Activated CD4-positive, alpha-beta memory T cell treated with anti-CD3 and anti-CD28 coated beads, Interleukin-2, amount 10 ng/mL, durations not matched to agents 7 days and 5 days (primary cell): Measurements from ENCODE around the gene FRMD3. TPM values are rescaled to one million over a fixed set of nuclear protein-coding genes. Genes with fewer than 3 reads are reported as not detected.
"Not testable (repeated sequence)": the region's sequence is repeated elsewhere in the genome, so short reads cannot be mapped to it uniquely, and the experiment has no call there.

Source experiments
- CTCF ChIA-PET: fragments of 350-600 bp; sonication (Branson Sonifier 250); formaldehyde crosslinking; loops from one replicate; lab custom pipeline; 2021; ENCODE audit warnings: antibody characterized with exemption, inconsistent platforms; lab: Charles Lee
- POLR2A ChIA-PET: fragments of 350-600 bp; sonication (Branson Sonifier 250); formaldehyde crosslinking; loops from one replicate; lab custom pipeline; 2021; ENCODE audit warnings: antibody characterized with exemption; lab: Charles Lee
- DNase-seq: peaks from one replicate; pipeline ENCODE4 v3.0.0-alpha.2; 2020
- H3K27ac Mint-ChIP-seq: one replicate; pipeline ENCODE4 v1.8.0; 2021; ENCODE audit warnings: mild to moderate bottlenecking, mixed read lengths
- H3K27me3 Mint-ChIP-seq: one replicate; pipeline ENCODE4 v1.8.0; 2021; ENCODE audit warnings: mixed read lengths
- H3K36me3 Mint-ChIP-seq: one replicate; pipeline ENCODE4 v1.8.0; 2021; ENCODE audit warnings: low read depth, mixed read lengths
- H3K4me1 Mint-ChIP-seq: one replicate; pipeline ENCODE4 v1.8.0; 2021; ENCODE audit warnings: mixed read lengths
- H3K4me3 Mint-ChIP-seq: one replicate; pipeline ENCODE4 v1.8.0; 2021; ENCODE audit warnings: mild to moderate bottlenecking, mixed read lengths
- H3K9me3 Mint-ChIP-seq: one replicate; pipeline ENCODE4 v1.8.0; 2021; ENCODE audit warnings: mixed read lengths
- total RNA-seq, 2 experiments: library from RNA; stranded (reverse); gene quantifications; one replicate each; pipeline ENCODE4 v1.2.3, GENCODE V29; 2021

Gene FRMD3
- total RNA-seq, 2 experiments from 2014 or later = 0.23 to 0.30 TPM

DNA sequence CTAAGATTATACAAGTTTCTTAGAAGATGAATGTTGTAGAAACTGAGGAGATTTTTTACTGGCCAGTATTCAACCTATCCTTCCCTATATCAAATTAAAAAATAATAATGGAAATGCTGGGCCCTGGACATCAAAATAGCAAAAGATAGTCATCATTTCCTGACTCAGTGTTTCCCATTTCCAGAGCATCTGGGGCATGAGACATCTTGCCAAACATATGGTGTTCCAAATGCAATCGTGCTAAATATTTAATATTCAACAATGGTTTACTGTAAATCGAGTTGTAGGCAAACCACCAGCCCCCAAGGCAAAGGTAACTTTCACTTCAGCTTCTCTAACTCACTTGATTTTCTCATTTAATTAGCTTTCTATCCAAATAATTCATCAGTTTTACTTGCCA lies 152.9 kb downstream of the FRMD3 start:
- Mint-ChIP-seq H3K4me1 (no peaks in the 10 kb centered on the region), H3K36me3 (no peaks in the 10 kb centered on the region), H3K27me3 (no peaks in the 10 kb centered on the region), H3K27ac (no peak overlapping the region), H3K4me3 (no peak overlapping the region), H3K9me3 (peaks cover 7% of the 10 kb centered on the region)
- CTCF ChIA-PET = no interaction called here
- POLR2A ChIA-PET = no interaction called here
- no peak for DNase-seq

DNA sequence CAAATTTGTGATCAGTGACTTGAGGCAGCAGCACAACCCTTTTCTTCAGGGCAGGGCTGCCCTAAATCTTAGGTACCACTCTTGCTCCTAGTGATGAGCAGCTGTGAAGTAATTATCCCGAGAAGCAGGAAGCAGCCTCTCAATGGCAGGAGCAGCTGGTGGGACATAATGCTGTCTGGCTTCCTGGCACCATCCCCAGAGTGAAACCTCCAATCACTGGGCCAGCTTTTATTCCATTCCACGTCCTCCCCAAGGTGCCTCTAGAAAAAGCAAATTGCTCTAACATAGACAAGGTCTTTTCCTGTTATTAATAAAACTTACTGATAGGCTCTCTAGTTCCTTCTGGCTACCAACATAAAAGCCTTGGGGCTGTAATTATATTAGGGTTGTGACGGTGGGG lies 154.0 kb downstream of the FRMD3 start:
- no peak overlapping the region for H3K27ac Mint-ChIP-seq
- H3K27me3 Mint-ChIP-seq = no peaks in the 10 kb centered on the region
- no peak for DNase-seq
- no peaks in the 10 kb centered on the region for H3K36me3 Mint-ChIP-seq
- POLR2A ChIA-PET = no interaction called here
- no peaks in the 10 kb centered on the region for H3K4me1 Mint-ChIP-seq
- H3K4me3 Mint-ChIP-seq = no peak overlapping the region
- peaks cover 7% of the 10 kb centered on the region for H3K9me3 Mint-ChIP-seq
- CTCF ChIA-PET = no interaction called here

DNA sequence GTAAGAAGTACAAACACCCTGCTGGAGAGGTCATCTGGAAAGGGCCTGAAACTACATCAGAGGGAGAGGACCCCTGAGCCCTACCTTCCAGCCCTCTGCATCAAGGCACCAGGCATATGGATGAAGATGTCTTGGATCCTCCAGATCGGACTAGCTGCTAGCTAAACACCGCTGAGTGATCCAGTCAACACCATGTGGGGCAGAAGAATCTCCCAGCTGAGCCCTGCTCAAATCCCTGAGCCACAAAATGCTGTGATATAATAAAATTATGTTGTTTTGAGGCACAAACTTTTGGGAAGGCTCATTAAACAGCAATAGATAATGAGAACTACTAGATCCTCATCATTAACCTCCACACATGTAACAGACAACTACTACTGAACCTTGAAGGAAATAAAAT lies 155.2 kb downstream of the FRMD3 start:
- Mint-ChIP-seq H3K27ac (no peak overlapping the region), H3K4me1 (no peaks in the 10 kb centered on the region), H3K27me3 (no peaks in the 10 kb centered on the region), H3K36me3 (no peaks in the 10 kb centered on the region), H3K9me3 (peaks cover 7% of the 10 kb centered on the region), H3K4me3 (no peak overlapping the region)
- ChIA-PET POLR2A (no interaction called here), CTCF (no interaction called here)
- DNase-seq = no peak

DNA sequence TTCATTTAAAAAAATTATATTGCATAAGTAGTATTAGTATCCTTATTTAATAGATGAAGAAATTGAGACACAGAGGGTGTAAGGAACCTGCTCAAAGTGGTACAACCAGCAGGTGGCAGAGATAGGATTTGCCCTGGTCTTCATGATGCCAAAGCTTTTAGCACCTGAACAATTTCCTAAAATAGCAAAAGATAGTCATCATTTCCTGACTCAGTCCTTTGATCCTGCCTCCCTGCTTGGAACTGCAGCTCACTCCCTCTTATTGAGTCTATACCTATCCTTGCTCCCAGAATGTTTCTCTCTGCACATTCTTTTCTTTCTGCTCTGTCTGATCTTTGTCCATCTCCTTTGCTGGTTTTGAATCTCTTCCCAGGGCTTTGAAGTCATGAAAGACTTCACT lies 155.8 kb downstream of the FRMD3 start:
- no peak overlapping the region for H3K27ac Mint-ChIP-seq
- DNase-seq = no peak
- H3K27me3 Mint-ChIP-seq = no peaks in the 10 kb centered on the region
- no peaks in the 10 kb centered on the region for H3K36me3 Mint-ChIP-seq
- H3K4me1 Mint-ChIP-seq = no peaks in the 10 kb centered on the region
- no peak overlapping the region for H3K4me3 Mint-ChIP-seq
- ChIA-PET POLR2A (no interaction called here), CTCF (no interaction called here)
- peaks cover 7% of the 10 kb centered on the region for H3K9me3 Mint-ChIP-seq

DNA sequence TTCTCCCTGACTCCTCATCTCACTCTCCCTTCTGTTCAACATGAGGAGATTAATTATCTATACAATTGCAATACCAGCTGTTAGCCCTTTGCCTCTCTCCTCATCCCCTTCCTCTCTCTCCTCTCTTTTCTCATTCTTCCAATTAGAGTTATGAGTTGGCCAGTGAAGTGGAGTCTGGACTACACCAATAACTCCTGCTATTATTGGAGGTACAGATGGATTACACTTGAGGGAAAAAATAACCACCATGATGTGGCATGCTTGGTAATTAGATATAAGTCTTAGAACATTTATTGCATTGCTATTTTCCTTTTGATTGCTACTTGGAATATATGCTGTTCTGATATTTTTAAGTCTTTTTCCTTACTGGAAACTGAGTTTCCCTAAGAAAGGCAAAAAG lies 159.2 kb downstream of the FRMD3 start:
- Mint-ChIP-seq H3K9me3 (peaks cover 7% of the 10 kb centered on the region), H3K27ac (no peak overlapping the region), H3K27me3 (no peaks in the 10 kb centered on the region), H3K36me3 (no peaks in the 10 kb centered on the region), H3K4me1 (no peaks in the 10 kb centered on the region), H3K4me3 (no peak overlapping the region)
- POLR2A ChIA-PET = no interaction called here
- no peak for DNase-seq
- CTCF ChIA-PET = no interaction called here

DNA sequence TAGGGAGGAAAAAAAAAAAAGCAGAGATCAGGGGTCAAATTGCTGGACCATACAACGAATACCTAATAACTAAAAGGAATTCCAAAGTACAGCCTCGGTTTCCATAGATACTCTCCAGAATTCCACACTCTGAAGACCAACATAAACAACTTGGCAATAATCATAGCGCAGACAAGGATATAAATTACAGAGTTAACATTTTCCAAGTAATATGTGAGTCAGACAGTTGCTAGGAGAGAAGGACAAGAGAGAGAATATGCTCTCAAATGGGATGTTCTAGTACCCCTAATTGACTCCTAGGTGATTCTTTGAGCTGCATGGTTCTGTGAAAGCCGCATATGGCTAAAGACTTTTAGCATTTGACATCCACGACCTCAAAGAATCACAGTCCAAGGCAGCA lies 165.2 kb downstream of the FRMD3 start:
- no peaks in the 10 kb centered on the region for H3K4me1 Mint-ChIP-seq
- no peak for DNase-seq
- H3K27ac Mint-ChIP-seq = no peak overlapping the region
- H3K4me3 Mint-ChIP-seq = no peak overlapping the region
- H3K27me3 Mint-ChIP-seq = no peaks in the 10 kb centered on the region
- ChIA-PET CTCF (no interaction called here), POLR2A (no interaction called here)
- no peaks in the 10 kb centered on the region for H3K9me3 Mint-ChIP-seq
- H3K36me3 Mint-ChIP-seq = no peaks in the 10 kb centered on the region

DNA sequence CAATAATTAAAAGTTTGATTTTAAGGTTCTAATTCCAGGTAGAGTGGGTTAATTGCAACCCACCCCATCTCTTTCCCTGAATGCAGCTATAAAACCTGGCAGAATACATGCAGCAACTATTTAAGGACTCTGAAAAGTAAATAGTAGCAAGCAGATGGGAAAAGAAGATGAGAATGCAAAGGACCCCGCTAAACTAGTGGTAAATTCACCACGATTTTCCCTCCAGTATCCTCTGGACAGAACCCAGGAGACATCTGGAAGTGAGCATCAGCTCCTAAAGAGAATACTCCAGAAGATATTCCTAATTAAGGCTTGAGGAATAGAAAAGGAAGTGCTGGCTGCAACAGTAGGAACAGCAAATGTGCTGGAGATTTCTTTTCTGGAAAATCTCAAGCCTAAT lies 170.9 kb downstream of the FRMD3 start:
- Mint-ChIP-seq H3K27me3 (no peaks in the 10 kb centered on the region), H3K4me1 (no peaks in the 10 kb centered on the region), H3K27ac (no peak overlapping the region), H3K4me3 (no peak overlapping the region), H3K36me3 (no peaks in the 10 kb centered on the region), H3K9me3 (no peaks in the 10 kb centered on the region)
- ChIA-PET POLR2A (no interaction called here), CTCF (no interaction called here)
- no peak for DNase-seq

DNA sequence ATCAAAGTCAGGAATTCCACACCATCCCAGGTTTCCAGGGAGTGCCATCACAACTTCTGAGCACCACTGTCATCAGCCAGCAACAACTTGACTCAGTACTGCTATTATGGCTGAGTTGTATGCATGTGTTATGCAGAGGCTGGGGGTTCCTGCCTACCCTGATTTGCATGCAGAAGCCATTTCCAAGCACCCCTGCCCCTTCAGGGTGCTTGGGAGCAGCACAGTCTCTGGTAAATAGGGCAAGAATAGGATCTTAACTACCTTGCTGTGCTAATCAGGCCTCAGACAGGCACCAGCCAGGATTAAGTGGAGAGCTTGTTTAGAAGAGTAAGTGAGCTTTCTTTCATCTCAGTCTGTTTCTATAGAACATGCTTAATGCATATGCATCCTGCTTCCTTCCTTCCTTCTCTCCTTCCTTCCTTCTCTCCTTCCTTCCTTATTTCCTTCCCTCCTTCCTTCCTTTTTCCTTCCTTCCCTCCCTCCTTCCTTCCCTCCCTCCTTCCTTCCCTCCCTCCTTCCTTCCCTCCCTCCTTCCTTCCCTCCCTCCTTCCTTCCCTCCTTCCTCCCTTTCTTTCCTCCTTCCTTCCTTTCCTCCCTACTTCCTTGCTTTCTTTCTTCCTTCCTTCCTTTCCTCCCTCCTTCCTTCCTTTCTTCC lies 175.7 kb downstream of the FRMD3 start:
- POLR2A ChIA-PET = no interaction called here
- CTCF ChIA-PET = no interaction called here
- Mint-ChIP-seq H3K4me3 (no peak overlapping the region), H3K9me3 (no peaks in the 10 kb centered on the region), H3K27ac (no peak overlapping the region), H3K27me3 (no peaks in the 10 kb centered on the region), H3K36me3 (no peaks in the 10 kb centered on the region), H3K4me1 (no peaks in the 10 kb centered on the region)
- no peak for DNase-seq

DNA sequence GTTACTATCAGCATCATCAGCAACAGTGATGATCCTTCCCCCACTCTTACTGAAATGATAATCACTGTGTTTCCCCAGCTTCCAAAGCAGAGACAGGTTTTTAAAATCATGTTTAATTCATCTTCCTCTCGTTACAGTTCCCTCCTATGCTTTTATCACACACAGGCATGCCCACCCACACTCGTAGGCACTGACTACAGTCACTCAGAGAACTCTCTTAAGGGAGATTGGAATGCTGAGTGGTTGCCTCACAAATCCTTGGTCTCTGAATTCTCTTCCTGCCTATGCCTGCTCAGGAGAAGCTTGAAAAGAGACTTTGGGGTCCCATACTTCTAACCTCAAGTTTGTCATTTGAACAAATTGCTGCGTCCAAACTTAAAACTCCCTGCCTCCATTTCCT lies 179.2 kb downstream of the FRMD3 start:
- Mint-ChIP-seq H3K27ac (no peak overlapping the region), H3K9me3 (no peaks in the 10 kb centered on the region), H3K27me3 (no peaks in the 10 kb centered on the region), H3K4me1 (no peaks in the 10 kb centered on the region), H3K36me3 (no peaks in the 10 kb centered on the region), H3K4me3 (no peak overlapping the region)
- ChIA-PET POLR2A (no interaction called here), CTCF (no interaction called here)
- no peak for DNase-seq

DNA sequence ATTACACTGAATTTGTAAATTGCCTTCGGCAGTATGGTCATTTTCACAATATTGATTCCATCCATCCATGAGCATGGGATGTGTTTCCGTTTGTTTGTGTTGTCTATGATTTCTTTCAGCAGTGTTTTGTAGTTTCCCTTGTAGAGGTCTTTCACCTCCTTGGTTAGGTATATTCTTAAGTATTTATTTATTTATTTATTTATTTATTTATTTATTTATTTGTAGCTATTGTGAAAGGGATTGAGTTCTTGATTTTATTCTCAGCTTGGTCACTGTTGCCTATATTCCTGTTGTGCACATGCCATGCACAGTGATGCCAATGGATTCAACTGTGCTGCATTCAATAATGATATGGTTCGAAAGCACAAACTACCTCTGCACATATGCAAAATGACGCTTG lies 179.7 kb downstream of the FRMD3 start:
- H3K4me1 Mint-ChIP-seq, H3K27me3 Mint-ChIP-seq, CTCF ChIA-PET, H3K36me3 Mint-ChIP-seq, H3K4me3 Mint-ChIP-seq, H3K9me3 Mint-ChIP-seq, POLR2A ChIA-PET, DNase-seq, H3K27ac Mint-ChIP-seq: not testable (repeated sequence)

DNA sequence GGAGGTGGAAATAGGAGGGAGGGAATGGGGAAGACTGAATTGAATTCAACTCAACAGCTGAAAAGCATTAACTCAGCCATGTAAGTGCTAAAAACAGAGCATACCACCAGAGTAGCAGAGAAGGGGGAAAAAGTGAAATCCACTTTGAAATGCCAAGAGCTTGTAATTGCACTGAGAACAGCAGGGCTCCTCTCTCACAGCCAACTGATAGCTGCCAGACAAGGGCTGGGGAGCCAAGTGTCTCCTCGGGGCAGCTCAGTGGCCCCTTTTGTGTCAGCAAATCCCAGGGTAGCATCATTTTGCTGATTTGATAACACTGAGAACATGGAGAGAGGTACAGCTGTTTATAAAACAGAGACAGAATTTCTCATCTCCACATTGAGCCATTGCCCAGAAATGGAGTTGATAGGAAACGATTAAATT lies 182.5 kb downstream of the FRMD3 start:
- POLR2A ChIA-PET = no interaction called here
- DNase-seq = no peak
- H3K27ac Mint-ChIP-seq = no peak overlapping the region
- H3K36me3 Mint-ChIP-seq = no peaks in the 10 kb centered on the region
- H3K27me3 Mint-ChIP-seq = no peaks in the 10 kb centered on the region
- CTCF ChIA-PET = no interaction called here
- H3K9me3 Mint-ChIP-seq = no peaks in the 10 kb centered on the region
- H3K4me3 Mint-ChIP-seq = no peak overlapping the region
- H3K4me1 Mint-ChIP-seq = no peaks in the 10 kb centered on the region

DNA sequence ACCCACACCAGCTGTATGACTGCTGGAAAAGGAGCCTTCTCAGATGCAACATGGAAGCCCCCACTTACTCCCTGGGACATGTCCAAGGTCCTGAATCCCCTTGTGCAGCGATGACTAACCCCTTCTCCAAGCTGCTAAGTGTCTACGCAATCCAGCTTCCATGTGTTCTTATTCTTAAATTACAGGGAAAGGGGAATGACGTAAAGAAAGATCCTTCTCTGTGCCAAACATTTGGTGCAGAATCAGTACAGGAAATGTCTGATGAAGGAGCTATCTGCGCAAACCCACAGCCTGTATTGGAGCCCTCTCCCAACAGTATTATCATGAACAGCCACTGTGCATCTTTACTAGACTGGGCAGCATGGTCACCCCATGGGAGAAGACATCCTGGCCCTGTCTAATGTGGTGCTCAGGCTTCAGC lies 183.2 kb downstream of the FRMD3 start:
- Mint-ChIP-seq H3K9me3 (no peaks in the 10 kb centered on the region), H3K4me3 (no peak overlapping the region), H3K4me1 (no peaks in the 10 kb centered on the region), H3K36me3 (no peaks in the 10 kb centered on the region), H3K27ac (no peak overlapping the region), H3K27me3 (no peaks in the 10 kb centered on the region)
- no peak for DNase-seq
- ChIA-PET POLR2A (no interaction called here), CTCF (no interaction called here)

DNA sequence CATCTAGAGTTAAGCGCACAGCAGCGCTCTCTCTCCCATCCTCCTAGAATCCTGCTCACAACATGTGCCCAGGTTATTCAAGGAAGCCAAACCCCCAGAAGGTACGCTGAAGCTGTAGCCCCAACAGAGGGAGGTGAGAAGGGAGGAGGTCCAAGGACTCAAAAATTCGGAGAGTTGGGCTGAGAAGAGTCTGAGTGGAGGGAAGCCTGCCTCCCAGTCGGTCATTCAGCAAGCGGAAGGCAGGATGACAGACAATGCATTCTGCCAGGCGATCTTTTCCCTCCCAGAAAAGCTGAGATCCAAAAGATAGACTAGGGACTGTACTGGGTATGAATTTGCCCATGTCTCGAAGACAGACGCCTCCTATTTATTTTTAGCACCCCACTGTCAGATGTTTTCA lies 189.2 kb downstream of the FRMD3 start:
- Mint-ChIP-seq H3K27ac (no peak overlapping the region), H3K36me3 (no peaks in the 10 kb centered on the region), H3K4me1 (no peaks in the 10 kb centered on the region), H3K27me3 (no peaks in the 10 kb centered on the region), H3K4me3 (no peak overlapping the region), H3K9me3 (no peaks in the 10 kb centered on the region)
- CTCF ChIA-PET = interaction anchor here (2.6 kb wide), 1 partner anchor 14 kb away, joined by 10 read pairs; no protein-coding TSS in a partner anchor
- DNase-seq = no peak
- POLR2A ChIA-PET = no interaction called here

DNA sequence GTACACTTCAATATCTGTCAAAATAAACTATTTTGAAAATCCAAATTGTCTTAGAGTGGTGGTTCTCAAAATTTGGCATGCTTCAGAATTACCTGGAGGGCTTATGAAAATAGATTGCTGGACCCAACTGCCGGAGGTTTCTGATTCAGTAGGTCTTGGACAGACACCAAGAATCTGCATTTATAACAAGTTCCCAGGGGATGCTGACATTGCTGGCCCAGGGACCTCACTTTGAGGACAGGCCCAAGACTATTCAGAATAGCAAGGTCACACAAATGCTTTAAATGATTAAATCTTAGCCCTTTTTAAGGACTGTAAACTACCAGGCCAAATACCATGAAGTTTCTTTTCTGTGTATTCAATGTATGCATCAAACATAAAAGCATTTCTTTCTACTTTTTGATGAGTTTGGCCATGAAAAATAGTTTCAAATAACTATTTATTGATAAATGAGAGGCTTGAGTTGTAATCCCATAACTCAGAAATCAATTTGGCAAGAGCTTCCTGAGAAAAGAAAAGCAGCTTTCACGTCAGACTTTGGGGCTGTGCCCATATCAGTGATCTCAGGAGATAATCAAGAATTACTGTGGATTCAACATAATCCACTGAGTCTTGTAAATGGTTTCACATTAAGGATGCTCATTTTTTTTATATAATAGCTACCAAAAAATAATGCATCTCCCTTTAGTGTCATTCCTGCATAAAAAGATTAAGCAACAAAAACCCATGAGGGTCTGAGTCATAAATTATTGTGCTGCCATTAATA lies 191.4 kb downstream of the FRMD3 start:
- no peaks in the 10 kb centered on the region for H3K27me3 Mint-ChIP-seq
- ChIA-PET POLR2A (no interaction called here), CTCF (no interaction called here)
- DNase-seq = no peak
- H3K36me3 Mint-ChIP-seq = no peaks in the 10 kb centered on the region
- no peaks in the 10 kb centered on the region for H3K4me1 Mint-ChIP-seq
- no peaks in the 10 kb centered on the region for H3K9me3 Mint-ChIP-seq
- H3K4me3 Mint-ChIP-seq = no peak overlapping the region
- H3K27ac Mint-ChIP-seq = no peak overlapping the region
